Natural killer cell (primary cell): ENCODE measurements around the gene RIMBP2. TPM values are rescaled to one million over a fixed set of nuclear protein-coding genes. Genes with fewer than 3 reads are reported as not detected.

Experiments
- ATAC-seq, 3 donors: fragments of 150-1000 bp in 2 of 3; fragments of 200-7000 bp in 1 of 3; cut with Tn5 transposase; 1 replicate in 1 of 3; 2 replicates in 2 of 3; pipeline ENCODE4 v1.10.0; 2021; ENCODE audit warnings: mild to moderate bottlenecking in 2 of 3, moderate library complexity in 2 of 3
- DNase-seq, 2 donors: peaks; one replicate each; pipeline versions ENCODE4 v3.0.0 to v3.0.0-alpha.2; 2013 to 2021; ENCODE audit warnings: mixed read lengths in 1 of 2
- H3K27ac ChIP-seq: one replicate; pipeline ENCODE4 v1.5.1; 2013; ENCODE audit warnings: mild to moderate bottlenecking, low read length
- H3K27me3 ChIP-seq: one replicate; pipeline ENCODE4 v1.6.1; 2013; ENCODE audit warnings: low read length; ENCODE audit not compliant: control insufficient read depth, insufficient read depth
- H3K36me3 ChIP-seq: one replicate; pipeline ENCODE4 v1.6.1; 2013; ENCODE audit warnings: low read length; ENCODE audit not compliant: control insufficient read depth, insufficient read depth
- H3K4me1 ChIP-seq: one replicate; pipeline ENCODE4 v1.6.1; 2013; ENCODE audit warnings: low read length; ENCODE audit not compliant: control insufficient read depth, insufficient read depth
- H3K4me3 ChIP-seq: one replicate; pipeline ENCODE4 v1.5.1; 2013; ENCODE audit warnings: low read length
- H3K9me3 ChIP-seq: one replicate; pipeline ENCODE4 v1.6.1; 2013; ENCODE audit warnings: low read length; ENCODE audit not compliant: control insufficient read depth, insufficient read depth
- H3K27ac Mint-ChIP-seq, 2 donors: one replicate each; pipeline ENCODE4 v1.8.0; 2022; ENCODE audit warnings: mild to moderate bottlenecking in 2 of 2, mixed read lengths in 2 of 2, moderate library complexity in 1 of 2
- H3K27me3 Mint-ChIP-seq, 2 donors: one replicate each; pipeline ENCODE4 v1.8.0; 2022; ENCODE audit warnings: low read depth in 2 of 2, mixed read lengths in 2 of 2
- H3K36me3 Mint-ChIP-seq: one replicate; pipeline ENCODE4 v1.8.0; 2022; ENCODE audit warnings: mixed read lengths
- H3K4me1 Mint-ChIP-seq, 2 donors: one replicate each; pipeline ENCODE4 v1.8.0; 2022; ENCODE audit warnings: mixed read lengths in 2 of 2
- H3K4me3 Mint-ChIP-seq: one replicate; pipeline ENCODE4 v1.8.0; 2022; ENCODE audit warnings: mild to moderate bottlenecking, moderate library complexity, mixed read lengths
- H3K9me3 Mint-ChIP-seq, 2 donors: one replicate each; pipeline ENCODE4 v1.8.0; 2022; ENCODE audit warnings: mixed read lengths in 2 of 2
- WGBS: methylation state at CpG from one replicate; pipeline ENCODE4 v1.1.7; 2013; ENCODE audit warnings: missing lambda C conversion rate; ENCODE audit not compliant: insufficient coverage; 5-methylcytosine and 5-hydroxymethylcytosine counted together
- intact Hi-C: fragments of 100-400 bp; cut with micrococcal nuclease; formaldehyde crosslinking; loops from one replicate; pipeline ENCODE4 v1.14.2; 2022
- total RNA-seq, 4 donors: library from RNA; stranded (reverse); fragments of 120-200 nt in 1 of 4; gene quantifications; one replicate each; pipeline versions ENCODE4 v1.2.3 to v1.2.4, GENCODE V29; 2013 to 2022
- TF ChIP-seq, protein P1 (sequence below): fragments of 200-600 bp; IDR thresholded peaks from one replicate; pipeline ENCODE4 v1.8.0; 2022; ENCODE audit warnings: antibody characterized with exemption

RIMBP2 gene
- total RNA-seq, 3 donors from 2014 or later (not counting 1 experiment from before 2014, with no cell fraction given), result not detected

DNA sequence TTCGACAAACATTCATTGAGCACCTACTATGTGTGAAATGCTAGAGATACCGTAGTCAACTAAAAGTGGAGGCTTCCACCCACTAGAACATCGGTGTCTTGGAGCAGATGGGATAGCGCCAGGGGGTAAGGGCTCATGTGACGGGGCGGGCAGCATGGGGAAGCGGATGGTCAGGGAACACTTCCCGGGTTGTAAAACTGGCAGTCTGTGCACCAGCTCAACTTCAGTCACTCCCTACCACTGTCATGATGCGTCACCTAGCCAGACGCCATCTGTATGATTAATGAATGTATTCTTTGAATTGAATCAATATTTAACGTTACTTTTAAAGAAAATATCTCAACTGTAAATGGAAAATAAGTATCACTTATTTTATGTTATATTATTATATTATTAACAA is 284.9 kb downstream of the RIMBP2 start:
- DNase-seq (no peak), ATAC-seq (no peak)
- no peaks in the 10 kb centered on the region for H3K36me3 Mint-ChIP-seq
- TF ChIP-seq, protein P1, sequence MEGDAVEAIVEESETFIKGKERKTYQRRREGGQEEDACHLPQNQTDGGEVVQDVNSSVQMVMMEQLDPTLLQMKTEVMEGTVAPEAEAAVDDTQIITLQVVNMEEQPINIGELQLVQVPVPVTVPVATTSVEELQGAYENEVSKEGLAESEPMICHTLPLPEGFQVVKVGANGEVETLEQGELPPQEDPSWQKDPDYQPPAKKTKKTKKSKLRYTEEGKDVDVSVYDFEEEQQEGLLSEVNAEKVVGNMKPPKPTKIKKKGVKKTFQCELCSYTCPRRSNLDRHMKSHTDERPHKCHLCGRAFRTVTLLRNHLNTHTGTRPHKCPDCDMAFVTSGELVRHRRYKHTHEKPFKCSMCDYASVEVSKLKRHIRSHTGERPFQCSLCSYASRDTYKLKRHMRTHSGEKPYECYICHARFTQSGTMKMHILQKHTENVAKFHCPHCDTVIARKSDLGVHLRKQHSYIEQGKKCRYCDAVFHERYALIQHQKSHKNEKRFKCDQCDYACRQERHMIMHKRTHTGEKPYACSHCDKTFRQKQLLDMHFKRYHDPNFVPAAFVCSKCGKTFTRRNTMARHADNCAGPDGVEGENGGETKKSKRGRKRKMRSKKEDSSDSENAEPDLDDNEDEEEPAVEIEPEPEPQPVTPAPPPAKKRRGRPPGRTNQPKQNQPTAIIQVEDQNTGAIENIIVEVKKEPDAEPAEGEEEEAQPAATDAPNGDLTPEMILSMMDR, result no peak
- no peaks in the 10 kb centered on the region for H3K4me1 Mint-ChIP-seq
- H3K4me3 ChIP-seq, result no peak overlapping the region
- H3K4me3 Mint-ChIP-seq, result no peak overlapping the region
- H3K27ac ChIP-seq, result no peak overlapping the region
- H3K36me3 ChIP-seq, result no peaks in the 10 kb centered on the region
- no peaks in the 10 kb centered on the region for H3K27me3 ChIP-seq
- 96% methylated on average over 8 of the region's 11 CpGs for WGBS
- no peak overlapping the region for H3K27ac Mint-ChIP-seq
- H3K27me3 Mint-ChIP-seq, result no peaks in the 10 kb centered on the region
- no peaks in the 10 kb centered on the region for H3K9me3 Mint-ChIP-seq
- H3K9me3 ChIP-seq, result no peaks in the 10 kb centered on the region
- H3K4me1 ChIP-seq, result no peaks in the 10 kb centered on the region
- intact Hi-C loops, result no loop called here

DNA sequence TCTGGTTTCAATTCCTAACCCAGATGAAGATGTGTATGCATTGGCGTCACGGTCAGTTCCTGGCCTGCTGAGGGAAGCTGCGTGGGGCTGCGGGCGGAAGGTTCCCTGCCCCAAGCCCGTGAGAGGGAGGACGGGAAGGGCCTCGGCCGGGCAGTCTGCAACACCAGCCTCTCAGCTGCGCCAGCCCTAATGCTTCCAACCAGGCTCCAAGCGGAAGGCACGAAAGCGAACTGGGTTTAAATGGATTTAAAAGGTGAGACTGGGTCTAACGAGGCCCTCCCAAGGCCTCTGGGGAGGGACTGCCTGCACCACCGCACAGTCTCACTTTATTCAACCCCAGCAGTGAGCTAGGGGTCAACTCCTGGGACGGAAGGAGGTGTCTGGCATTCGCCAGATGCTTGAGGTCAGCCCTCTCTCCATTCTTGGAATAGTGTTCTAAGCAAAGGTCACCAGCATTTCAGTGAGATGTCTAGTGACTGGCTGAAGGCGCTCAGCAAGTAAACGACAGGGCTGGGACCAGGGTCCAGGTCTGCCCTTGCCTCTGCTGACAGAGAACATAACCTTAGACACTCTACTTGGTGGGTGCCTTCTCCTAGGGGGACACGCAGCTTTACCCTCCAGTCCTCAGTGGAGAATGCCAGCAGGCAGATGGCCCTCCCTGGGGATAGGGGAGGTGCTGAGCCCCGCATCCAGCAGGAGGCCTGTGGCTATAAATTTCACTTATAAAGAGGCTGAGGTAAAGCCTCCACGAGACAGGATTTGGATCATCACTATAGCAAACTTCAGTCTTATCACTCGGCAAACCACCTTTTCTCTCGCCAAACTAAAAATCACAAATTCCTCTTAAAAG is 286.2 kb downstream of the RIMBP2 start:
- H3K9me3 ChIP-seq, result no peaks in the 10 kb centered on the region
- Mint-ChIP-seq H3K27me3 (no peaks in the 10 kb centered on the region), H3K36me3 (no peaks in the 10 kb centered on the region), H3K9me3 (no peaks in the 10 kb centered on the region), H3K27ac (no peak overlapping the region), H3K4me3 (no peak overlapping the region), H3K4me1 (no peaks in the 10 kb centered on the region)
- TF ChIP-seq, protein P1, result no peak
- peak in 1 of 2 donors; percentile 2 for DNase-seq
- H3K27ac ChIP-seq, result no peak overlapping the region
- intact Hi-C loops, result no loop called here
- H3K36me3 ChIP-seq, result no peaks in the 10 kb centered on the region
- no peaks in the 10 kb centered on the region for H3K27me3 ChIP-seq
- WGBS, result 89% methylated on average over 24 of the region's 24 CpGs
- H3K4me1 ChIP-seq, result no peaks in the 10 kb centered on the region
- H3K4me3 ChIP-seq, result no peak overlapping the region
- no peak for ATAC-seq

DNA sequence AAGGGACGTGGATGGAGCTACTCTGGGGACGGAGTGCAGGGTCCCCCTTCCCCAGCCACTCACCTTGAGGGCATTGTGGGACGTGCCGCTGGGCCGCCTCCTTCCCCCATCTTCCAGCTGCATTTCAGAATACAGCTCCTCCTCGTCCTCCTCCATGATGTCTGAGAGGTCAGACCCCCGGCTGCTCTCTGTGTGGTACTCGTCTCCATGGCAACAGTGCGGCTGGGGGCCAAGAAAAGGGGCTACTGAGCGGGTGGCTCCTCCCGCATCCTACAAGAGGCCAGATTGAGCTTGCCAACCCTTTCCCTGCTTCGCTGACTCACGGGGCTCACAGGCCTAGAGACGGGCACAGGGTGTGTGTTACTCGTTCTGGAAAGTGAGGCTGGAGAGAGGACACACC is 288.0 kb downstream of the RIMBP2 start:
- intact Hi-C loops, result no loop called here
- Mint-ChIP-seq H3K27me3 (no peaks in the 10 kb centered on the region), H3K4me3 (no peak overlapping the region), H3K9me3 (no peaks in the 10 kb centered on the region), H3K36me3 (no peaks in the 10 kb centered on the region), H3K4me1 (no peaks in the 10 kb centered on the region), H3K27ac (no peak overlapping the region)
- TF ChIP-seq, protein P1, result no peak
- Histone ChIP-seq H3K9me3 (no peaks in the 10 kb centered on the region), H3K27ac (no peak overlapping the region), H3K4me3 (no peak overlapping the region), H3K4me1 (no peaks in the 10 kb centered on the region), H3K36me3 (no peaks in the 10 kb centered on the region), H3K27me3 (no peaks in the 10 kb centered on the region)
- WGBS, result 78% methylated on average over 15 of the region's 15 CpGs
- DNase-seq (peak in 1 of 2 donors; percentile 9), ATAC-seq (no peak)
